Mesenteric fat pad (tissue), 1 donor: ENCODE results near the gene LYPD6. TPM values are rescaled to one million over a fixed set of nuclear protein-coding genes. Genes with fewer than 3 reads are reported as not detected.

Experiments used
- DNase-seq: peaks from one replicate; pipeline ENCODE4 v3.0.0-alpha.2; 2020; ENCODE audit warnings: low spot score
- total RNA-seq: library from RNA; stranded (reverse); fragmentation: NEBNext Ultra II Directional; extraction: Animal tissue kit (Norgen Biotek cat#: 25700); gene quantifications from one replicate; pipeline ENCODE4 v1.2.1, GENCODE V29; 2021
- donor health status: DM: yes; HTN: yes; CAD: no.

LYPD6 gene
- total RNA-seq, 1 donor from 2014 or later: not detected

DNA sequence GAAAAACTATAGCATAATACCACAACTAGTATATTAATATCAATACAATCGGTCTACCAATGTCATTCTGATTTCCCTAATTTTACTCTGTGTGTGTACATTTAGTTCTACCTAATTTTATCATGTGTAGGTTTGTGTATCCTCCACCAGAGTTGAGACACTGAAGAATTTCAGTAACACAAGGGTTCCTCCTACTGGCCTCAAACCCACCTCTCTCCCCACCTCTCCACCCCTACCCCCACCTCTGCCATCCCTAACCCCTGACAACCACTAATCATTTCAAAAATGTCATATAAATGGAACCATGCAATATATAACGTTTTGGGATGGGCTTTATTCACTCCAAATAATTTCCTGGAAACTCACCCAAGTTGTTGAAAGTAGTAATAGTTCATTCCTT lies 117.9 kb downstream of the LYPD6 start:
- no peak for DNase-seq

DNA sequence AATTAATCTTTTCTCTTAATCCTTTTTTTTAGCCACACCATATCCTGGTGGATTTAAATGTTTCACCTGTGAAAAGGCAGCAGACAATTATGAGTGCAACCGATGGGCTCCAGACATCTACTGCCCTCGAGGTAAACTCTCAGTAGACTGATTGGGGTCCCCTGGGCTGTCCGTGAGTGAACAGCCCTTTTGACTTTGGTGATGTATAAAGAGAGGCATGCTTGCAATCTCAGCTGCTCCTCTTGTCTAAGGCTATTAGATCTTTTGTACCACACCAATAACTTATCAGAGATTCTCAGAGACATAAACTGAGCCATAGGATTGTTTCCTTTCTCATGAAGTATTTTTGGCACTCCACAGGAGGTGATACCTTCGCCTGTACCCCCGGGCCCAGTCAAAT lies 118.6 kb downstream of the LYPD6 start:
- DNase-seq: no peak

DNA sequence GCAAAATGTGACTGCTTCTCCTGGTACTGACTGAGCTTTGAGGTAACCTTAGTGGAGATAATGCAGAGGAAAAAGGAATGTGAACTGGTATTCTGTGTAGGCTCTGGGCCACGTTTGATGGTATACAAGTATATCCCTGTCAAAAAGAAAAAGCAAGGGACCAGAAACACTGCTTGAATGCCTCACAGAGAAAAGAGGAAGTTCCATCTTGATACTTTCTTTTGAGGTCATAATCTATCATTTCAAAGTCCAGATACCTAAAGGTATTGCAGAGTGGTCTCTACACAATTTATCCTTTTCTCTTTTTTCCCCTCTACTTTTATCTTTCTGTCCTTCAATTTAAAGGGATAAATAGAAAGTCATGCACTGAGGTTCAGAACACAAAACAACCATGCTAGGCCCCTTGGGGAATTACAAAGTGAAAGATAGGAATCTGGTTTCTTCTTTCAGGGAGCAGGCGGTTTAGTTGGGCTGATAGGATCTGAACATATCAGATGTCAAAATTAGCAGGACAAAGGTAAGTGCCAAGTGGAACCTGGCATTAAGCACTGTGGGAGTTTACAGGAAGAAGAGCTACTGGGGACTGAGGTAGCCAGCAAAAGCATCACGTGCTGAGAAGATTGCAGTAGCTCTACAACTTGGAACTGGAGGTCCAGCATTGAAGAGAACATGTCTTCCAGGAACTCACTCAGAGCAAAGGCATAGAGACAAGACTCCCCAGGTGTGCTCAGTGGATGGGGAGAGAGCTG lies 121.2 kb downstream of the LYPD6 start:
- no peak for DNase-seq

DNA sequence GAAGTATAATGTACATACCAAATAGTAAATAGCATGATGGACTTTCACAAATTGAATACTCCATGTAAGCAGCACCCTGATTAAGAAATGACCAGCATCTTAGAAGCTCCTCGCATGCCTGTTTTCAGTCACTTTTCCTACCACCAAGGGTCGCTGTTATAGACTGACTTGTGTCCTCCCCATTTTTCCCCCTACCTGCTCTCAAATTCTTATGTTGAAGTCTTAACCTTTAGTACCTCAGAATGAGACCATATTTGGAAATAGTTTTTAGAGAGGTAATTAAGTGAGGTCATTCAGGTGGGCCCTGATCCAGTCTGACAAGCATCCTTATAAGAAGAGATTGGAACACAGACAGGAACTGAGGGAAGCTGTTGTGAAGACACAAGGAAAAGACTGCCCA lies 125.9 kb downstream of the LYPD6 start:
- no peak for DNase-seq

DNA sequence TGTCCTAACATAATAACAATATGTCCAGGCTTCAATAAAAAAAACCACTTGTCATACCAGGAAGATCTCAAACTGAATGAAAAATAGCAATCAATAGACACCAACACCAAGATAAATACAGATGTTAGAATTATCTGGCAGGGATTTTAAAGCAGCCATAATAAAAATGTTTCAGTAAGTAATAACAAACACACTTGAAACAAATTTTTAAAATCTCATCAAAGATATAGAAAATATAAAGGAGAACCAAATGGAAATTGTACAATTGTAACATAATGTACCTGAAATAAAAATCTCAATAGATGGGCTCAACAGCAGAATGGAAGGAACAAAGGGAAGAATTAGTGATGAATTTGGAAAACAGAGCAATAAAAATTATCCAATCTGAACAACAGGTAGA lies 128.1 kb downstream of the LYPD6 start:
- DNase-seq: no peak

DNA sequence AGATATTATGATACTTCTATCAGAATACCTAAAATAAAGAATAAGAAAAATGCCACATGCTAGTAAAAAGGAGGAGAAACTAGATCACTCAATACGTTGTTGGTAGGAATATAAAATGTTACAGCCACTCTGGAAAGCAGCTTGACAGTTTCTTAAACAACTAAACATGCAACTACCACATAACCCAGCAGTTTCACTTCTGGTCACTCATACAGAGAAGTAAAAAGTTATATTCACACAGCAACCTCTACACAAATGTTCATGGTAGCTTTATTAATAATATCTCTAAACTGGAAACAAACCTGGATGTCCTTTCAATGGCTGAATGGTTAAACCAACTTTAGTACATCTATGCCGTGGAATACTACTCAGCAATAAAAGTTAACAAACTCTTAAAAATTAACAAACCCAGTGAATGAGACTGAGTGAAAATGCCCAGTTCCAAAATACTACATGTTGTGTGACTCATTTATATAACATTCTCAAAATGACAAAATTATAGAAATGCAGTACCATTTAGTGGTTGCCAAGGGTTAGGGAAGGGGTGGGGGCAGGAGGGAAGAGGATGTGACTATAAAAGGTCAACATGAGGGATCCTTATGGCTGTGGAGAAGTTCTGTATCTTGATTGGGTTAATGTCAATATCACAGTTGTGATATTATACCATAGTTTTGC lies 133.1 kb downstream of the LYPD6 start:
- no peak for DNase-seq

DNA sequence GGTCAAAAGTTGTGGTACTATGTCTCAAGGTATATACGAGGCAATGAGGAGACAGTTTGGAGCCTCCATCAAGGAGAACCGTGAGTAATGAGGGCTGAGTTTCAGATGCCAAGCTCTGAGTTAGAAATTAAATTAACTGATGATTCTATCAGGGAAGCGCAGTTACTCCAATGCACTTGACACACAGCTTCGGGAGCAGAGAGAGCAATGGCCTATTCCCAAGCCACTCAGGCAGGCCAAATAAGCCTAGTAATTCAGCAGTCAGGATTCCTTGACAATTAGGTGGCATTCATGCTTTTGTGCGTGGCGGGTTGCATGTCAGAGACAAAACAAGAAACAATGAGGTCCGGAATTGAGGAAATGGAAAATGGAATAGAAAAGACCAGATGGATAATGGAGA lies 134.0 kb downstream of the LYPD6 start:
- no peak for DNase-seq

DNA sequence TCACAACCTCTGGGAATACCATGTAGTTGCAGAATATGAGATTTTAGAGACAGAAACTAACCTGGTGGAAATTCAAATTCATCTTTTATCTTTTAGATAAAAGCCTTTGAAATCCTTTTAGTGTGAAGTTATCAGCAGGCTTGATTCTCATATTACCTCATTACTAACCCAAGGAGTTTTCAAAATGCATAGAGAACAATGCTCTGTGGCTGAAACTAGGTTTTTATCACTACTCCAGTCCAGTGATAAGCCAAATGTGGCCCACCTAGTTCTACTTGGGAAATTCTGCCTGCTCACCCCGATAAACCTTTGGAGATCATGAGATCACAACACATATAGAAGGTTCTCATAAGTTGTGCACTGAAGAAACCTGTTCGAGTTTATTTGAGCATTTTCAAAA lies 135.5 kb downstream of the LYPD6 start:
- DNase-seq: no peak

DNA sequence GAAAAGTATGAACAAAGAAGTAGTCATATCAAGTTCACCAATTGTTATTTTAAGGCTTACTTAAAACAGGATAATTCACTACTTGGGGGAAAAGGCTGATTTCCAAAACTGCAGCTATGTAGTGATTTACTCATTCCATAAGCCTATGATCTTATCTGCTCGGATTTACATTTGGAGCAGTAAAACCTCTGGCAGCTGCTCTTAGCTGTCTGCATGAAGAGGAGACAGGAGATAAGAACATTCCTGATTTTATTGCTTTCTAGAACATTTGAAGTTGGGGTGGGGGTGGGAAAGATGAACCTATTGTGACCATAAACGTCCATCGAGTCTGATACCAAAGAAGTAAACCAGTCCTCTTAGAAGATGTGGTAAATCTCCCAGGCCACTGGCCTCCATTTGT lies 136.2 kb downstream of the LYPD6 start:
- DNase-seq: no peak

DNA sequence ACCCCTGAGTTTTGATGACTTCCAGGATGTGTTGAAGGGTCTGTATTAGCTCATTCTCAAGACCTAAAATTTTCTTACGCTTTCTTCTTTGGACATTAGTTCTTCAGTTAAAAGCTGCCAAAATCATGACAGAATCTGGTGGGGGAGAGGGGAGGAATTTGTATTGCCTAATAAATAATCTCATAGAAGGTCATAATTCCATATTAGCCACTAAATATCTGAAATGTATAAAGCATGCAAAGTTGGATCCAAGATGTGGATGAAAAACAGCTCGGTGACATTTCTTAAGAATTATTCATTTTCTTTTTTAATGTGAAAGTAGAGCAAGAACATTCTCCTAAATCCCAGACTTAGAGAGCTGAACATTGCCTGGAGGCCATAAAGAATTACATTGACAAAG lies 137.0 kb downstream of the LYPD6 start:
- DNase-seq: no peak

DNA sequence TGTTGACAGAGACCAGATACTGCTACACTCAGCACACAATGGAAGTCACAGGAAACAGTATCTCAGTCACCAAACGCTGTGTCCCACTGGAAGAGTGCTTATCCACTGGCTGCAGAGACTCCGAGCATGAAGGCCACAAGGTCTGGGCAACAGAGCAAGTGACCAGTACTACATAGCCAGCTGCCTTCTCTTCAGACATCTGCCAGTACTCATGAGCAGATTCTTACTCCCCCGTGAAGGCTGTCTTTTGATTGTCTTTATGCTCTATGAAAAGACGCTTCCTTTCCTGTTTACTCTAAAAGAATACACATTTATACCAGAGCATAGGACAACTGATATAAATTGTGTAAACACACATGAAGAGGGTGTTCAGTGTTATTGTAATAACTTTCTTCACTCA lies 138.2 kb downstream of the LYPD6 start:
- no peak for DNase-seq

DNA sequence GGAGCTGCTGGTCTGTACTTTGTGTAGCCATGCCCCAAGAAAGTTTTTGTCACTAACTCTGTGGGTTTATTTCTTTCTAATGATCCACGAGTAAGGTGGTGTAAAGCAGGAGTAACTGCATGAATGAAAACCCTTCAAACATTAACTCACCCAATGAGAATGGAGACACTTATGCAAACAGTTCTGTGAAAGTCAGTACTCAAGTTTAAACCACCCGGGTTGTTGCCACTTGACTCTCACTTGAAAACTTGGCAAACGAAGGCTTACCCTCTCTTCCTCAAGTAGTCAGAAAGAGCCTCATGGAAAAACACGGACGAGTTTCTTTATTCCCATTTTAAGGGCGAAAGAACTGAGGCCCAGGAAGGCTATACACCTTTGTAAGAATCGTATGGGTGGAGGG lies 139.7 kb downstream of the LYPD6 start:
- no peak for DNase-seq

DNA sequence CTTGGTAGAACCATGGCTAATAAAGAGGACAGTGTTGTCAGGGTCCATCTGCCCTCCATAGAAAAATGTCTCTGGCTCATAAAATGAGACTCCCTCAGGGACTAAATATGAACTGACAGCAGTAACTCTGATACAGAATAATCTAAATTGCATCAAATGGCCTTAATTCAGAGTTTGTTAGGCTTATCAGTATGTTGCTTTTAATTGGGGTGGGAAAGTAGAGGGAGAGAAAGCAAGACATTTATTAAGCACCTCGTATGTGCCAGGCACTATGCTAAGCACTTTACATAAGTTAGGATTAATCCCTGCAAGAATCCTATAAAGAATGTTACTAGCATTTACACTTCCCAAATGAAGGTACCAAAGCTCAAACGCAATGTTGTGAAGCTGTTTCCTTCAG lies 142.0 kb downstream of the LYPD6 start:
- DNase-seq: no peak

DNA sequence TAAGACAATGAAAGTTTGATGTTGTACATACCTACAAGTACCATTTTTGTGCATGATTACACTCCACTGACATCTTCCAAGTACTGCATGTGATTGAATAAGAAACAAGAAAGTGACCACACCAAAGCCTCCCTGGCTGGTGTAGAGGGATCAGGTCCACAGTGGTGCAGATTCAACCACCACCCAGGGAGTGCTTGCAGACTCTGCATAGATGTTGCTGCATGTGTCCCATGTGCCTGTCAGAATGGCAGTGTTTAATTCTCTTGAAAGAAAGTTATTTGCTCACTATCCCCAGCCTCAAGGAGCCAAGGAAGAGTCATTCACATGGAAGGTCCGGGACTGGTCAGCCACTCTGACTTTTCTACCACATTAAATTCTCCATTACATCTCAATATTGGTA lies 142.7 kb downstream of the LYPD6 start:
- no peak for DNase-seq

DNA sequence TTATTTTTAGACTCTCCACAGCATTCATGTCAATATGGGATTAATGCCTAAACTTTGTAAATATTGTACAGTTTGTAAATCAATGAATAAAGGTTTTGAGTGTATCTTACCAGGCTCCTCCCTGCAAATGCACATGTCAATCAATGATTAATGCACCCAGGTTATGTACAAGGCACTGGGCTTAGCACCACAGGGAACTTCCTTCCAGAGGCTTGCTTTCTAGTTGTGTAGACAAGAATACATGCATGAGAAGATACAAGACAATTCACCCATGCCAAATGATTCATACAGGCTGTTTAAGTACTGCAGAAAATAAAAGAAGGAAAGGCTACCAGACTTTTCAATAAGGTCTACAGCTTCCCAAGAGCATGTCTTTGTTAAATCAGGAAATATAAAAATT lies 143.1 kb downstream of the LYPD6 start:
- DNase-seq: no peak

DNA sequence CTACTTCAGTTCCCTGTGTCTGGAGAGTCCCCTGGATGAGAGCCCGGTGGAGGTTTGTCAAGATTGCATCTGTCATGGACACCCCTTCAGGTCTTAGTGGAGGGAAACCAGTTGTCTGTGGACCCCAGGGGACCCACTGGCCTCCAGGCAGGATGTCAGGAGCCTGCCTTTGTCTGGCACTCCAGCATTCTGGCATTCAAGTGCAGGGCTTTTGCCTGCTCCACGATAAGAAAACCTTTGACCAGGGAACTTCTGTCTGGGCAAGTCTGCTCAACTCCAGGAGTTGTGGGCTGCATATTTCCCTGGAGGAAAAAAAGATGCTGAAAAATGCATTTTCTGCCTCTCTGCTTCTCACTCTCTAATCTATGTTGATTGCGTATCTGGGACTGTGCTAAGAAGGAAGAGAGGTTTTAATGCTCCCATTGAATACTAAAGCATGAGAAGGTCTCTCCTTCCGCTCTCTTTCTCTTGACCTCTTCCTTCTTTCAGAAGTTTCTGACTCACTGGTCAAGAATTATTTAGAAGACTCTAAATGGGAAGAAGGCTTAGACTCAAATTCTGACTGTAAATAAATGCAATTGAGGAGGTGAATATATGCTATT lies 152.7 kb downstream of the LYPD6 start:
- DNase-seq: no peak

DNA sequence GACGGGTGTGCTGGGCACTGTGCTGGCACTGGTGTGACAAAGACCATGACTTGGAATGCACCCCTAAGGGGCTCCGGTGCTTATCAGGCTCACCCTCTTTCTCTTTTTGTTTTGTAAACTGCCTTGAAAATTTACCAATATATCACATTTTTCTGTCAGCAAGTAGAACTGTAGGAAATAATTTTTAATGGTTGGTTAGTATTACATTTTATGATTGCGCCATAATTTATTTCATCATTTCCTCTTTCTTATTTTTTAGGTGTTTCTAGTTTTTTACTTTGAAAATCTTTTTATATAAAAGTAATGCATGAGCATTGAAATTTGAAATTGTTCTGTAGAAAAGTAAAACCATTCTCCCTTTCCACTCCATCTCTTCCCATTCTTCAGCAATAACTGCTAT lies 156.3 kb downstream of the LYPD6 start:
- no peak for DNase-seq

DNA sequence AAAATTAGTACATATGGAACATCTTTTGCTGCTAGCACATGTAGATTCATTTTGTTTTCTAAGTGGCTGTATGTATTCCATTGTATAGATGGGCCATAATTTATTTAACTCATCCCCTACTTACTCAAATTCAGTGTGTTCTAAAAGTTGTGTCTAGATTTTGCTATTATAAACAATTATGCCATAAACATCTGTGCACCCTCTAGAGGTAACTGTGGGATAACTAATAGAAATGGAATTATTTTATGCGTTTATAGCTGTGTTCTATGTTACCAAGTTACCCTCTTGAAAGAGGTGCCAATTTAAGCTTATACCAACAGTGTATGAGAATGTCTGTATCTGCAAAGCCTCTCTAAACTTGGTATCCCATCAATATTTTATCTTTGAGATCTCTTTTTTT lies 156.8 kb downstream of the LYPD6 start:
- no peak for DNase-seq

DNA sequence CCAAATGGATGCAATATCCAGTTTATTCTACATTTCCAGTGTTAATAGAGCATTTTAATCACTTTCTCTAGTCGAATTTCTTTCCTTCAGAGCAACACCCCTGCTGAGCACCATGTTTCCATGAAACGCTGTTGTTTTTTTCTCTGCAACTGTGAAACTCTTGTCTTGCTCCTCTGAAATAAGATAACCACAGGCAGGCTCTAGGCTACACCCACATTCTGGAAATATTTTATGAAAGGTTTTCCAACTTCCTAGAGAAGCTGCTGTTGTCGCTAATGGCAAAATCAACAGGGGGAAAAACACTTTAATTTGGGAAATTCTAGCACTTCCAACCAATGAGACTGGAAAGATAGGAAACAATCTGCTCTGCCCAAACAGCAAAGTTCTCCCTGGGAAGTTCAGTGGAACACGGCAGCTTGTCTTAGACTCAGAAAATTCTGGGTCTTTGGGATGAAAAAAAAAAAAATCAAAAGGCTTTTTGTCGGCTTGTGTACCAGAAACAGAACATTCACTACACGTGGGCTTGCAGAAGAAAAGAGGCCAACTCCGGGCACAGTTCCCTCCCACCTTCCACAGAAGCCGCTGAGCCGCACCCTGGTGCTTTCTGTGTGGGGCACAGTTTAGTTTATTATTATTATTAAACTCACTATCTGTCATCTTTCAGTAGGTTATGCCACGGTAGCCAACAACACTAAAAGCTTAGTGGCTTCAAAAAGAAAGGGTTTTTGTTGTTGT lies 158.5 kb downstream of the LYPD6 start:
- DNase-seq: no peak

DNA sequence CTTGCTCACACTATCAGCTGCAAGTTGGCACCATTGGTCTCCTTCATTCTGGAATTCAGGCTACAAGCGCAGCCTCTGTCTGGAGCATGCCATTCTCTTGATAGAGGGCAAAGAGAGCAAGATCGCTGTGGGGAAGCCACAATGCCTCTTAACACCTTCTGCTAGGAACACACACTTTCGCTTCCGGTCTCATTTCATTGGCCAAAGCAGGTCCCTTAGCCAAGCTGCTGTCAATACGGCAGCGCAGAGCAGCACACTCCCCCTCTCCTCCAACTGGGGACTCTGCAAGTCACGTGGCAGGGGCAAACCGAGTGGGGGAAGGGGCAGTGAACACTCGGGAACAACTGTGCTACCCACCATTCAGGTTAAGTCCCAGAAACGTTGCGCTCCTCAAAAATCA lies 159.1 kb downstream of the LYPD6 start:
- no peak for DNase-seq

DNA sequence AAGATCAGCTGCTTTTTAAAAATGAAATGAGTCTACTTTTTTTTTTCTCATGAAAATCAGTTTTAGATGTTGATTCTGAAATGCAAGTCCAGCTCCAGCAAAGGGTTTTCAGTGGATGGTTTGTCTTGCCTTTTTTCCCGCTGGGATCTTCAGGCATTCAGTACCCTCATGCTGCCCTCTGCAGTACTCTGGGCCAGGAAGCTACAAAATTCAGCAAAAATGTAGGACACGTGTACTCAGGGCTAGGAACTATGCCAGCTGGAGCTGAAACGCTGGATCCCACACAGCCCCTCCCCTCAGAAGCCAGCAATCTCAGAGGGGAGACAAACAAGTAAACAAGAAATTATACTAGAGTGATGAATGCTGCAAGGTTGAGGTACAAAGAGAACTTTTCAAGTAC lies 159.9 kb downstream of the LYPD6 start:
- DNase-seq: no peak

DNA sequence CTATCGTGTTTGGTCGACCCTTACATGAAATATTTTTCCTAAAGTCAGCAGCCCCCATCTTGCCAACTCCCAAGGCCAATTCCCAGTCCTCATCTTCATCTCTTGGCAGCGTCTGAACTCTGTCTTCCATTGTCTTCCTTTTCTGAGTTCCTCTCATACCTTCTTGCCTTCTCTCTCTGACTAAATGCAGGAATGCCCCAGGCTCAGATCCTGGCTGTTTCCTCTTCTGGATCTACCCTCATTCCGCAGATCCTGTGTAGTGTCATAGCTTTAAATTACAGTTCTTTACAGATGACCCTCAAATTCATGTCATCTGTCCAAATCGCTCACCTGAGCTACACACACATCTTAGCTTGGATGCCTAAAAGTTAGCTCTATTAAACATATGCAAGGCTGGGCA lies 162.5 kb downstream of the LYPD6 start:
- no peak for DNase-seq
